Subcutaneous adipose tissue (tissue), 4 donors: ENCODE results near the gene SCLT1. TPM values are rescaled to one million over a fixed set of nuclear protein-coding genes. Genes with fewer than 3 reads are reported as not detected.

Experiments used
- total RNA-seq, 4 donors: library from RNA; depleted of rRNA; stranded (reverse); fragments of >200 nt; gene quantifications; one replicate each; pipeline ENCODE4 v1.1.0, GENCODE V29; 2016
- TF ChIP-seq, protein P1 (sequence below): fragments of 450-650 bp; IDR thresholded peaks from one replicate; pipeline ENCODE4 v1.5.1; 2016; ENCODE audit warnings: low read depth, mild to moderate bottlenecking, control low read depth, antibody characterized with exemption, moderate library complexity

The SCLT1 gene
- total RNA-seq, 4 donors from 2014 or later, result 12.6 to 22.0 (median 14.1) TPM

DNA sequence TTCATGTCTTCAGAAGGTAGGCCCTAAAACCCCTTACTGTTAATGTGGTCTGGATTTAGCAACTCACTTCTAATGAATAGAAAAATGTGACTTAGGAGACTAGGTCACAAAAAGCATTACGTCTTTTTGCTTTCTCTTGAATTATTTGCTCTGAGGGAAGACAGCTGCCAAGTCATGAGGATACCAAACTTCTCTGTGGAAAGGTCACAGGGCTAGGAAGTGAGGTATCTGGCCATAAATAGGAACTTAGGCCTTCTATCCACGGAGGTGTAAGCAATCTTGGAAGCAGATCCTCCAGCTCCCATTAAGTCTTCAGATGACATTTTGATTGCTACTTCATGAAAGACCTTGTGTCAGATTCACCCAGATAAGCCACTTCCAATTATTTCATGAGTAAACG is 163.3 kb downstream of the SCLT1 start:
- TF ChIP-seq, protein P1, sequence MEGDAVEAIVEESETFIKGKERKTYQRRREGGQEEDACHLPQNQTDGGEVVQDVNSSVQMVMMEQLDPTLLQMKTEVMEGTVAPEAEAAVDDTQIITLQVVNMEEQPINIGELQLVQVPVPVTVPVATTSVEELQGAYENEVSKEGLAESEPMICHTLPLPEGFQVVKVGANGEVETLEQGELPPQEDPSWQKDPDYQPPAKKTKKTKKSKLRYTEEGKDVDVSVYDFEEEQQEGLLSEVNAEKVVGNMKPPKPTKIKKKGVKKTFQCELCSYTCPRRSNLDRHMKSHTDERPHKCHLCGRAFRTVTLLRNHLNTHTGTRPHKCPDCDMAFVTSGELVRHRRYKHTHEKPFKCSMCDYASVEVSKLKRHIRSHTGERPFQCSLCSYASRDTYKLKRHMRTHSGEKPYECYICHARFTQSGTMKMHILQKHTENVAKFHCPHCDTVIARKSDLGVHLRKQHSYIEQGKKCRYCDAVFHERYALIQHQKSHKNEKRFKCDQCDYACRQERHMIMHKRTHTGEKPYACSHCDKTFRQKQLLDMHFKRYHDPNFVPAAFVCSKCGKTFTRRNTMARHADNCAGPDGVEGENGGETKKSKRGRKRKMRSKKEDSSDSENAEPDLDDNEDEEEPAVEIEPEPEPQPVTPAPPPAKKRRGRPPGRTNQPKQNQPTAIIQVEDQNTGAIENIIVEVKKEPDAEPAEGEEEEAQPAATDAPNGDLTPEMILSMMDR, result no peak

GRCh38 chr4:128924951-128925350 is 168.4 kb downstream of the SCLT1 start:
- TF ChIP-seq, protein P1, result no peak

DNA sequence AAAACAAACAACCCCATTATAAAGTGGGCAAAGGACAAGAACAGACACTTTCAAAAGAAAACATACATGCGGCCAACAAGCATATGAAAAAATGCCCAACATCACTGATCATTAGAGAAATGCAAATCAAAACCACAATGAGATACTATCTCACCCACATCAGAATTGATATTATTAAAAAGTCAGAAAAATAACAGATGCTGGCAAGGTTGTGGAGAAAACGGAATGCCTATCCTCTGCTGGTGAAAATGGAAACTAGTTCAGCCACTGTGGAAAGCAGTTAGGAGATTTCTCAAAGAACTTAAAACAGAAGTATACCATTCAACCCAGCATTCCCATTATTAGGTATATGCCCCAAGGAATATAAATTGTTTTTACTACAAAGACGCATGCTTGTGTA is 171.4 kb downstream of the SCLT1 start:
- TF ChIP-seq, protein P1, result no peak

GRCh38 chr4:128917781-128918180 is 175.6 kb downstream of the SCLT1 start:
- TF ChIP-seq, protein P1, result no peak

DNA sequence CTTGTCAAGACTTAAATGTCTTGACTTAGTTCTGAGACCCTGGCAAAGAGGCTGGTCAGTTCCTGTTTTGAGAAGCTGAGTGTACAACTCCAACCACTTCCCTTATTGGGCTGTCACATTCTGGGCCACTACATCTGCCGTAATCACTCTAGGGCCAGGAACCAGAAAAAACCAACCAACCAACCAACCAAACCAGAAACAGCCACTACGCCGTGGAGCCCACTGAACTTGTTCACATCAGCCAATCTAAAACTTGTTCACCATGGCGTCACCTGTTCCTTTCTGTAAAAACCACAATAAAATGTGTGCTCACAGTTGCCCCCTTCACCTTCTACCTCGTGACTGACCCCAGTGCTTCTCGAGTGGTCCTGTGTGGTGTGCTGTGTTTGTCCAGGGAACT is 176.5 kb downstream of the SCLT1 start:
- TF ChIP-seq, protein P1, result no peak

DNA sequence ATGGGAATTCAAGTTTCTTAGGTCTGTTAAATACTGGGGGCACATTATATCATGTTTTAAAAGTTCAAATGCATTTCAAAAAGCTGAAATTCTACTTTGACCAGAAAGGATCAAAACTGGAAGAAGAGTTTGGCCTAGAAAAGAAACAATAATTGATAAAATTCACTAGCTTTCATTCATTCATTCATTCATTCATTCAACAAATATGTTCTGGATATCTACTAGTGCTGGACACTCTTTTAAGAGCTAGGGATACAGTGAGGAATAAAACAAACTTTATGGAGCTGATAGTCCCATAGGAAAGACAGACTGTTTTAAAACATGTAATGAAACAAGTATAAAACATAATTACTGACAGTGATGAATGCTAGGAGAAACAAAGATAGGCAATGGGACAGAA is 177.8 kb downstream of the SCLT1 start:
- TF ChIP-seq, protein P1, result no peak

DNA sequence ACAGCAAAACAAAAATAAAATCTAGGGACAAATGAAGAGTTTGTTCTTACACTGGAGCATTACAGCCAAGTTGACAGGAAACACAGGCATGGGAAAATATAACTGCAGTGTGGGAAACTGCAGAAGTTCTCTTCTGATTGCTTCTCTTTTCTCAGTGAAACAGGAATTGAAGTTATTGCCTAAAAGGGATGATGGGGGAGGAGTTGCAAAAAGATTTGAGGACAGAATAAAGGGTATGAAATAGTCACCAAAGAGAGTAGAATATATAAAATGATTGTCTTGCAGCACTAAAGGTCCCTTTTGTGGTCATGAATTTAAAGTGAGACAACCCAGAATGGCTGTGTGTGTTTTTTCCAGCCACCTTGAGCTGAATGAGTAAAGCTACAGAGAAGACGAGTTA is 180.1 kb downstream of the SCLT1 start:
- TF ChIP-seq, protein P1, result no peak
